ENCODE results near the gene BCAR3.
"Not testable (repeated sequence)": the region's sequence is repeated elsewhere in the genome, so short reads cannot be mapped to it uniquely, and the experiment has no call there.

The BCAR3 gene

GRCh38 chr1:93676427-93676826 is 5.2 kb downstream of the BCAR3 start:
- Histone ChIP-seq H3K27ac (ENCODE audit: low read depth, low read length, severe bottlenecking) (no peak overlapping the region), H3K4me3 (ENCODE audit: extremely low read depth, insufficient read depth, low read length, poor library complexity, severe bottlenecking) (no peak overlapping the region), H3K36me3 (ENCODE audit: control insufficient read depth, insufficient read depth, low read length) (peaks cover 70% of the 10 kb centered on the region), H3K9me3 (ENCODE audit: control insufficient read depth, low read length) (no peaks in the 10 kb centered on the region), H3K4me1 (ENCODE audit: control insufficient read depth, insufficient read depth, low read length, poor library complexity, severe bottlenecking) (peaks cover 60% of the 10 kb centered on the region)
- WGBS, 2 experiments (ENCODE audit: insufficient coverage in 2 of 2), result 84 to 99% methylated on average over 5 to 6 of the region's 6 CpGs

GRCh38 chr1:93675931-93676330 is 5.7 kb downstream of the BCAR3 start:
- Histone ChIP-seq H3K36me3 (ENCODE audit: control insufficient read depth, insufficient read depth, low read length) (peaks cover 75% of the 10 kb centered on the region), H3K9me3 (ENCODE audit: control insufficient read depth, low read length) (no peaks in the 10 kb centered on the region), H3K4me1 (ENCODE audit: control insufficient read depth, insufficient read depth, low read length, poor library complexity, severe bottlenecking) (peaks cover 62% of the 10 kb centered on the region), H3K4me3 (ENCODE audit: extremely low read depth, insufficient read depth, low read length, poor library complexity, severe bottlenecking) (no peak overlapping the region), H3K27ac (ENCODE audit: low read depth, low read length, severe bottlenecking) (no peak overlapping the region)
- 75 to 86% methylated on average over 2 to 5 of the region's 5 CpGs for WGBS, 2 experiments (ENCODE audit: insufficient coverage in 2 of 2)

- 90 to 100% methylated on average over 2 of the region's 3 CpGs for WGBS, 2 experiments (ENCODE audit: insufficient coverage in 2 of 2)
- Histone ChIP-seq H3K4me1 (ENCODE audit: control insufficient read depth, insufficient read depth, low read length, poor library complexity, severe bottlenecking) (peaks cover 69% of the 10 kb centered on the region), H3K36me3 (ENCODE audit: control insufficient read depth, insufficient read depth, low read length) (peaks cover 81% of the 10 kb centered on the region), H3K27ac (ENCODE audit: low read depth, low read length, severe bottlenecking) (no peak overlapping the region), H3K9me3 (ENCODE audit: control insufficient read depth, low read length) (no peaks in the 10 kb centered on the region), H3K4me3 (ENCODE audit: extremely low read depth, insufficient read depth, low read length, poor library complexity, severe bottlenecking) (no peak overlapping the region)
Measured at GRCh38 chr1:93675271-93675670, 6.4 kb downstream of the BCAR3 start.

- H3K27ac ChIP-seq (ENCODE audit: low read depth, low read length, severe bottlenecking); H3K4me3 ChIP-seq (ENCODE audit: extremely low read depth, insufficient read depth, low read length, poor library complexity, severe bottlenecking); H3K9me3 ChIP-seq (ENCODE audit: control insufficient read depth, low read length): not testable (repeated sequence)
- Histone ChIP-seq H3K36me3 (ENCODE audit: control insufficient read depth, insufficient read depth, low read length) (peaks cover 93% of the 10 kb centered on the region), H3K4me1 (ENCODE audit: control insufficient read depth, insufficient read depth, low read length, poor library complexity, severe bottlenecking) (peaks cover 72% of the 10 kb centered on the region)
- WGBS, 2 experiments (ENCODE audit: insufficient coverage in 2 of 2), result 94 to 97% methylated on average over 5 to 6 of the region's 6 CpGs
Measured at GRCh38 chr1:93674071-93674470, 7.6 kb downstream of the BCAR3 start.

- Histone ChIP-seq H3K36me3 (ENCODE audit: control insufficient read depth, insufficient read depth, low read length) (peaks cover 97% of the 10 kb centered on the region), H3K9me3 (ENCODE audit: control insufficient read depth, low read length) (no peaks in the 10 kb centered on the region), H3K4me3 (ENCODE audit: extremely low read depth, insufficient read depth, low read length, poor library complexity, severe bottlenecking) (no peak overlapping the region), H3K27ac (ENCODE audit: low read depth, low read length, severe bottlenecking) (no peak overlapping the region), H3K4me1 (ENCODE audit: control insufficient read depth, insufficient read depth, low read length, poor library complexity, severe bottlenecking) (peaks cover 71% of the 10 kb centered on the region)
- 100% methylated on average over 1 of the region's 2 CpGs; no CpG with 5 or more reads in 1 of the 2 experiments for WGBS, 2 experiments (ENCODE audit: insufficient coverage in 2 of 2)
Measured at GRCh38 chr1:93673163-93673829, 8.3 kb downstream of the BCAR3 start.

- Histone ChIP-seq H3K36me3 (ENCODE audit: control insufficient read depth, insufficient read depth, low read length) (peaks cover 97% of the 10 kb centered on the region), H3K27ac (ENCODE audit: low read depth, low read length, severe bottlenecking) (no peak overlapping the region), H3K4me3 (ENCODE audit: extremely low read depth, insufficient read depth, low read length, poor library complexity, severe bottlenecking) (no peak overlapping the region), H3K9me3 (ENCODE audit: control insufficient read depth, low read length) (no peaks in the 10 kb centered on the region), H3K4me1 (ENCODE audit: control insufficient read depth, insufficient read depth, low read length, poor library complexity, severe bottlenecking) (peaks cover 73% of the 10 kb centered on the region)
- 96 to 98% methylated on average over 4 of the region's 5 CpGs for WGBS, 2 experiments (ENCODE audit: insufficient coverage in 2 of 2)
Measured at GRCh38 chr1:93672477-93673162, 9.0 kb downstream of the BCAR3 start.

GRCh38 chr1:93672069-93672468 is 9.6 kb downstream of the BCAR3 start:
- 80 to 100% methylated on average over 1 of the region's 1 CpG for WGBS, 2 experiments (ENCODE audit: insufficient coverage in 2 of 2)
- Histone ChIP-seq H3K4me3 (ENCODE audit: extremely low read depth, insufficient read depth, low read length, poor library complexity, severe bottlenecking) (no peak overlapping the region), H3K9me3 (ENCODE audit: control insufficient read depth, low read length) (no peaks in the 10 kb centered on the region), H3K4me1 (ENCODE audit: control insufficient read depth, insufficient read depth, low read length, poor library complexity, severe bottlenecking) (peaks cover 72% of the 10 kb centered on the region), H3K36me3 (ENCODE audit: control insufficient read depth, insufficient read depth, low read length) (peaks cover 97% of the 10 kb centered on the region), H3K27ac (ENCODE audit: low read depth, low read length, severe bottlenecking) (no peak overlapping the region)

GRCh38 chr1:93671099-93671621 is 10.5 kb downstream of the BCAR3 start:
- no peaks in the 10 kb centered on the region for H3K9me3 ChIP-seq (ENCODE audit: control insufficient read depth, low read length)
- 82 to 97% methylated on average over 3 to 10 of the region's 11 CpGs for WGBS, 2 experiments (ENCODE audit: insufficient coverage in 2 of 2)
- H3K27ac ChIP-seq (ENCODE audit: low read depth, low read length, severe bottlenecking), result peak overlapping the region; percentile 1
- H3K4me3 ChIP-seq (ENCODE audit: extremely low read depth, insufficient read depth, low read length, poor library complexity, severe bottlenecking), result no peak overlapping the region
- H3K36me3 ChIP-seq (ENCODE audit: control insufficient read depth, insufficient read depth, low read length), result peaks cover 96% of the 10 kb centered on the region
- H3K4me1 ChIP-seq (ENCODE audit: control insufficient read depth, insufficient read depth, low read length, poor library complexity, severe bottlenecking), result peaks cover 72% of the 10 kb centered on the region

- H3K9me3 ChIP-seq (ENCODE audit: control insufficient read depth, low read length), result no peaks in the 10 kb centered on the region
- H3K4me3 ChIP-seq (ENCODE audit: extremely low read depth, insufficient read depth, low read length, poor library complexity, severe bottlenecking), result no peak overlapping the region
- peaks cover 75% of the 10 kb centered on the region for H3K4me1 ChIP-seq (ENCODE audit: control insufficient read depth, insufficient read depth, low read length, poor library complexity, severe bottlenecking)
- H3K36me3 ChIP-seq (ENCODE audit: control insufficient read depth, insufficient read depth, low read length), result peaks cover 93% of the 10 kb centered on the region
- peak overlapping the region; percentile 49 for H3K27ac ChIP-seq (ENCODE audit: low read depth, low read length, severe bottlenecking)
- no CpG with 5 or more reads among the region's 1 CpG for WGBS, 2 experiments (ENCODE audit: insufficient coverage in 2 of 2)
Measured at GRCh38 chr1:93670141-93670540, 11.5 kb downstream of the BCAR3 start.

- H3K27ac ChIP-seq (ENCODE audit: low read depth, low read length, severe bottlenecking), result no peak overlapping the region
- no peaks in the 10 kb centered on the region for H3K9me3 ChIP-seq (ENCODE audit: control insufficient read depth, low read length)
- WGBS, 2 experiments (ENCODE audit: insufficient coverage in 2 of 2), result 67 to 79% methylated on average over 2 to 3 of the region's 4 CpGs
- H3K4me1 ChIP-seq (ENCODE audit: control insufficient read depth, insufficient read depth, low read length, poor library complexity, severe bottlenecking), result peaks cover 72% of the 10 kb centered on the region
- H3K4me3 ChIP-seq (ENCODE audit: extremely low read depth, insufficient read depth, low read length, poor library complexity, severe bottlenecking), result no peak overlapping the region
- peaks cover 86% of the 10 kb centered on the region for H3K36me3 ChIP-seq (ENCODE audit: control insufficient read depth, insufficient read depth, low read length)
Measured at GRCh38 chr1:93669369-93669768, 12.3 kb downstream of the BCAR3 start.

- Histone ChIP-seq H3K9me3 (ENCODE audit: control insufficient read depth, low read length) (no peaks in the 10 kb centered on the region), H3K36me3 (ENCODE audit: control insufficient read depth, insufficient read depth, low read length) (peaks cover 82% of the 10 kb centered on the region), H3K4me1 (ENCODE audit: control insufficient read depth, insufficient read depth, low read length, poor library complexity, severe bottlenecking) (peaks cover 69% of the 10 kb centered on the region), H3K27ac (ENCODE audit: low read depth, low read length, severe bottlenecking) (no peak overlapping the region), H3K4me3 (ENCODE audit: extremely low read depth, insufficient read depth, low read length, poor library complexity, severe bottlenecking) (no peak overlapping the region)
- WGBS, 2 experiments (ENCODE audit: insufficient coverage in 2 of 2), result 90 to 100% methylated on average over 3 to 5 of the region's 5 CpGs
Measured at GRCh38 chr1:93668951-93669350, 12.7 kb downstream of the BCAR3 start.

Data from mesodermal cell (in vitro differentiated cells).